HG03378 (cell line): ENCODE results near the gene NUP133.

Source experiments
- ATAC-seq: cut with Tn5 transposase; IDR thresholded peaks from one replicate; pipeline ENCODE4 v1.9.1; 2021; ENCODE audit warnings: mild to moderate bottlenecking, moderate library complexity; ENCODE audit not compliant: unreplicated experiment

Gene NUP133

DNA sequence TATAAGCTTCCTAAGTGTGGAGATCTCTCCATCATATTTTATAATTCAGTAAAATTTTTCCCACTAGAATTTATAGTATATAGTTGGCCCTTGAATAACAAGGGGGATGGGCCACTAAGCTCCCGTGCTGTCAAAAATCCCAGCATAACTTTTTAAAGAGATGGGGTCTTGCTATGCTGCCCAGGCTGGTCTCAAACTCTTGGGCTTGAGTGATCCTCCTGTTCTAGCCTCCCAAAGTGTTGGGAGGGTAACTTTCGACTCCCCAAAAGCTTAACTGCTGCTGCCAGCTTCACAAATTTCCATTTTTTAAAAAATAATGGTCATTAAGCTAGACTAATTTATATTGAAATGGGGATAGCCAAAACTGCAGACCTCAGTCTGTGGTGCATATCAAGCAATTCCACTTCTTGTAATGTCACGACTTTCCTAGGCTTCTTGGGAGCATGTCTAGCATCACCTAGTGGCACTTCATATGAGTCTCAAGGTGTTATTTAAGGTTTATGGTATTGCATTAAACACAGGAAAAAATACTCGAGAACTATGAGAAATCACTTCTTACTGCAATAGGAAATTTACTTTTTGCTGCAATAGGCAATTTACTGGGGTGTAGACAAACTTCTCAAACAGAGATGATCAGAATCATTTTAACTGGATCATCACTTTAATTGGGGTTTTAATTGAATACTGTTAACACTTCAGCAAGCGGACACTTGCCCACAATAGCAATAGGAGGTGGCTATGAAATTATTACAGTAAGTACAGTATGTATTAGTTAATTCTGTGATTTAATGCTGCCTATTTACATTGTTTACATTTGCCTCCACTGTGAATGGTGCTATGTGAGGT is 55.0 kb downstream of the NUP133 start:
- ATAC-seq: no peak

GRCh38 chr1:229448845-229449244 is 59.3 kb downstream of the NUP133 start:
- no peak for ATAC-seq

DNA sequence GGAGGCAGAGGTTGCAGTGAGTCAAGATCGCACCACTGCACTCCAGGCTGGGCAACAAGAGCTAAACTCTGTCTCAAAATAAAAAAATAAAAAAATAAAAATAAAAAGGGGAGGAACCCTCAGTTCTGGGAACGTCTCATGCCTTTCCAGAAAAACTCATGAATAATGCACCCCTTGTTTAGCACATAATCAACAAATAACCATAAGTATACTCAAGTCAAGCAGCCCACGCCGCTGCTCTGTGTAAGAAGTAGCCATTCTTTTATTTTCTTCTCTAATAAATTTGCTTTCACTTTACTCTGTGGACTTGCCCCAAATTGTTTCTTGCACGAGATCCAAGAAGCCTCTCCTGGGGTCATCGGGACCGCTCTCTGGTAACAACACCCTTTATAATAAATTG is 59.8 kb downstream of the NUP133 start:
- no peak for ATAC-seq

DNA sequence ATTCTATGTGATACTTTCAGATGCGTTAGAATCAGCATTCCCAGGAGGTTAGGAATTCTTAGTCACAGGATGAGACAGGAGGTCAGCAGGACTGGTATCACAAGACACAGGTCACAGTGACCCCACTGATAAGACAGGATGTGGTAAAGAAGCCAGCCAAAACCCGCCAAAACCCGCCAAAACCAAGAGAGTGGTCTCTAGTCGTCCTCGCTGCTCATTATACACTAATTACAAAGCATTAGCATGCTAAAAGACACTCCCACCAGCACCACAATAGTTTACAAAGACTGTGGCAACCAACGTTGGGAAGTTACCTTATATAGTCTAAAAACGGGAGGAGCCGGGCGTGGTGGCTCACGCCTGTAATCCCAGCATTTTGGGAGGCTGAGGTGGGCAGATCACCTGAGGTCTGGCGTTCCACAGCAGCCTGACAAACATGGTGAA is 60.3 kb downstream of the NUP133 start:
- no peak for ATAC-seq

DNA sequence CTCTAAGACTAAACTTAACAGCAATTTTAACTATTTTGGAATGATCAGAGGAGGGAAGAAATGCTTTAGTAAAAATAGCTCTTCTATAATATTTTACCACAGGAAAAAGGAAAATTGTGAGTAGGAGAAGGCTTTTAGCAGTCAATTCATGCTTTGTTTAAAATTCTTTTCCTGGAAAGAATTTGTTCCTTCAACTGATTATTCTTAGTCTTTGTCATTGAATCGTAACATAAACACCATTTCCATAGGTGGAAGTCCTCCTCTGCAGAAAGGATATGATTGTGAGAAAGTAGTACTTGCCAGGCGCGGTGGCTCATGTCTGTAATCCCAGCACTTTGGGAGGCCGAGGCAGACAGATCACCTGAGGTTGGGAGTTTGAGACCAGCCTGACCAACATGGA is 62.3 kb downstream of the NUP133 start:
- no peak for ATAC-seq

DNA sequence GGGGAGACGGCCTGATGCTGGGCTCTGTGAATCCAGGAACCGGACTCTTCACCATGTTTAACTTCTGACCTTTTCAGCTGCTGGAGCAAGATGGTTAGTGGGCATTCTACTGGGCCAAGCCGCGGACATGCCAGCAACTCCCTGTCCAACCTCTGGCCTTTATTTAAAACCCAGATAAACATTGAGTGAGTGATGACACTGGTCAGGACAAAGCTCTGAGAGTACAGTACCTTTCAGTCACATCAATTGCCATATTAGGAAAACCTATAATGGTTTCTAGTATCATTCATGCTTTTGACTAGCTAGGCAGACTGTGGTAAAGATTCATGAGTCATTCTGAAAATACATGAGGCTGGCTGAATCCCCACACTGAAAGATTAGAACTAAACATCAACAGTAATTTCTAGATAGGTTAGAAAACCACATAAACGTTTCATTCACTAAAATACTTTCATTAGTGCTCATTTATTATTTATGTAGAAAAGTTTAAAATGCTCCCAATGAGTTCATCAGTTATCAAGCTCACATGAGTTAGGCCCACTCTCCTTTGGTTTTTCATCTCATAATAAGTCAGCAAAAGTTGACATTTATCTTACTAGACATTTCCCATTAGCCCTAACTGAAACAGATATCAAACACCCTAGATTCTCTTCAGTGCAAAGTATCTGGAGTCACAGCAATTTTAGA is 67.1 kb downstream of the NUP133 start:
- ATAC-seq: peak; percentile 99

GRCh38 chr1:229438021-229438420 is 70.1 kb downstream of the NUP133 start:
- ATAC-seq: no peak

- no peak for ATAC-seq
These were observed 70.7 kb downstream of the NUP133 start for GRCh38 chr1:229437443-229437842.

DNA sequence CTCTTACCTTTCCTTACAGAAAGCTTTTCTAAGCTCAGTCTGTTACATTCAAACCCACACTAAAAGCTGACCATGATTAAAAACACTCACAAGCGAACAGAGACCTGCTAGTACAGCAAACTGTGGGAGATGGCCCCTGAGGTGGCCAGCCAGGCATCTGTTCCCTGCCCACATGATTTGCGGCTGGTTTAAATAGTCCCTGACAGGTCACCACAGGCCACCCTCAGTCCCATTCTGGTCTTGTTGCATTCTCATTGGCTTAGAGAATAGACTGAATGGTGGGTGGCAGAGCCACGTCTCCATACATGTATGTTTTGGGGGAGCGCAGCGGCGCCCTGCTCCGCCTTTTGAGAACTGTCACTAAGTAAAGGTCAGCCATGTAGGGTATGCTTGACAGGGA is 71.9 kb downstream of the NUP133 start:
- no peak for ATAC-seq

GRCh38 chr1:229434641-229435051 is 73.5 kb downstream of the NUP133 start:
- no peak for ATAC-seq

DNA sequence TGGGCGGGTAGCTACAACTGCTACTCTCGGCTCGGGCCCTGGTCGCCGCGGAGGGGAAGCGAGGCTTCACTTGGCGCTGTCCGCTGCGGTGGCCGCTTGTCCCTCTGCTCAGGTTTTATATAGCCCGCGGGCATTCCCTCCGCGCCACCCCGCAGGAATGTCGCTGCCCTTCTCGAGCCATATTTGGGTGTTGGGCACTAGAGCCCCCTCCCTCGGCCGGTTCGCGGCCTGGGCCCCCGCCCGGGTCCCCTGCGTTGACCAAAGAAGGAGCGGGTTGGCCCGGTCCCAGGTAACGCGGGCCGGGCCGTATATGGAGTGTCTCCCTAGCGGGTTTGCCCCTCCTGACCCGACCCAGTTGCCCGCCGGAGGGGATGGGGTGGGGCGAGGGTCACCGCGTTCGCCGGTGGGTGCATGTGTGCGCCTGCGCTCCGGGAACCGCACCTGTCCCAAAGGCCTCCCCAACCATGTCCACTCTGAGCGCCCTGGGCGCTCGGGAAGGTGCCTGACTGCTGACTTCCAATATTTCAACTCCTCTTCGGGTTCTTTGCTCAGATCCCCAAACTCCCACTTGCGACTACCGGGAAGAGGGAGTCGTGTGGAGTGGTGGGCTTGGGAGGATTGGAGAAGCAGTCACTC is 74.0 kb downstream of the NUP133 start, which contains the start of gene ACTA1:
TSS of gene ACTA1 (minus strand) at position 90 of the 636 bp plus-strand sequence. CDS start 979 bp downstream, outside the sequence.
- no peak for ATAC-seq

- no peak for ATAC-seq
These were observed 74.7 kb downstream of the NUP133 start for GRCh38 chr1:229433364-229434004.

DNA sequence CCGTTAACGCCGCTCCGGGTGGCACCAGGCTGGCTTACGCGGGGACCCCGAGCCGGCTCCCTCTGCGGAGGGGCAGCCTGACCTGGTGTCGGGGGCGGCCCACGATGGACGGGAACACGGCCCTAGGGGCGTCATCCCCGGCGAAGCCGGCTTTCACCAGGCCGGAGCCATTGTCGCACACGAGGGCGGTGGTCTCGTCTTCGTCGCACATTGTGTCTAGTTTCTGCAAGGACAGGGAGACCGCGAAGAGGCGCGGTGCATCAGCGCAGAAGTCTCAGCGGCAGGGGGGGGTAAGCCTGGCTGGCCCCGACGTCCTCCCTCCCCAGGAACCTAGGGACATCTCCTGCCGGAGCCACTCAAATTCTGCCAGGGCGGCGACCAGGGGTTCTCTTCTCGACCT is 75.2 kb downstream of the NUP133 start:
- no peak for ATAC-seq

DNA sequence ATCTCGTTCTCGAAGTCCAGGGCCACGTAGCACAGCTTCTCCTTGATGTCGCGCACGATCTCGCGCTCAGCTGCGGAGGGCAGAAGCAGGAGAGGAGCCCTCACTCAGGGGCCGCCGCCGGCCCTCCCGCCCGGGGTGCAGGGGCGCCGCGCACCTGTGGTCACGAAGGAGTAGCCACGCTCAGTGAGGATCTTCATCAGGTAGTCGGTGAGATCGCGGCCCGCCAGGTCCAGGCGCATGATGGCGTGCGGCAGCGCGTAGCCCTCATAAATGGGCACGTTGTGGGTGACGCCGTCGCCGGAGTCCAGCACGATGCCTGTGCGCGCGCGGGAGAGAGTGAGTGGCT is 76.1 kb downstream of the NUP133 start:
- ATAC-seq: no peak

GRCh38 chr1:229431284-229432115 is 76.6 kb downstream of the NUP133 start:
- no peak for ATAC-seq

DNA sequence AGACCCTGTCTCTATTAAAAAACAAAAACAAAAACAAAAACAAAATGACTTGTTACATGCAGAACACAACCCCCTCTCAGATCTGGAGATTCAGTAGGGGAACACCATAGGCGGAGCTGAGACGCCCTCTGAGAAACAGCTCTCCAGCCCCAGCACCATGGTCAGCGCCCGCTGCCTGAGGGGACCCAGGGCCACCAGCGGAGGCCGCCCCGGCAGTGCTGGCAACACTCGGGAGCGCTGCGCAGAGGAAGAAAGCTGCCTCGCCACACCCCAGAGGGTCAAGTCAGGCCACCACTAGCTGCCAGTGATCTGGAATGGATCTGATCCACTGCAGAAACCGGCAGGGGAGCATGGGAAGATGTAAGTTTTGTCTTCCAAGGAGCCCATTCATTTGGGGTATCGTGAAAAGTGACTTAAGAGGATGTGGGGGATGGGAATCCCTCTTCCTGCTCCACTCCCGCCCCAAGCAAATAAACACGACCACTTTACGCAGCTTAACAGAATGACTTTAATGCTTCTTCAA is 77.3 kb downstream of the NUP133 start:
- no peak for ATAC-seq

DNA sequence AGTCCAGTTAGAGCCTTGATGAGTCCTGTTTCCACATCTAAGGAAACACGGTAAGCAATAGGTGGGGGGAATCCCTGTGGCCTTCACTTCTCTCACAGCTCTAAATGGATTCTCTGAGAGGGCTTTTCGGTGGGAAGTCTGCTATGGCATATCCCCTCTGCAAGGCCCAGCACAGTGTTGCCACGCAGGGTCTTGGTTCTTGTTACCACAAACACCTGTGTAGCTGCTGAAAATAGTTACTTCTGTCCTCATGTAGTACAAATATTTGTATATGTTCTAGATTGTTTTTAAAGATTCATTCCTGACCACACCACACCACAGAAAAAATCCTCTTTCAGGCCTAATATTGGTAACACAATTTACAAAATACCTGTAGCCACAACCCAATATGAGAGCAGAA is 79.9 kb downstream of the NUP133 start:
- ATAC-seq: no peak

GRCh38 chr1:229427572-229427971 is 80.6 kb downstream of the NUP133 start:
- no peak for ATAC-seq

GRCh38 chr1:229425564-229426159 is 82.5 kb downstream of the NUP133 start:
- ATAC-seq: no peak

GRCh38 chr1:229420765-229421164 is 87.4 kb downstream of the NUP133 start:
- ATAC-seq: no peak
